HT1080 (cell line): Measurements from ENCODE around the gene CHMP5. TPM values are rescaled to one million over a fixed set of nuclear protein-coding genes. Genes with fewer than 3 reads are reported as not detected.

Experiments
- DNase-seq: peaks from one replicate; pipeline ENCODE4 v3.0.0-alpha.2; 2015; ENCODE audit warnings: low read depth
- total RNA-seq: library from RNA; depleted of rRNA; stranded (reverse); fragments of >200 nt; shearing (Covaris generic); gene quantifications from 2 replicates; pipeline ENCODE4 v1.2.3, GENCODE V29; 2014

Gene CHMP5
- total RNA-seq, 1 experiment from 2014 or later: 86.5 TPM

GRCh38 chr9:33273266-33273971 lies 8.6 kb downstream of the CHMP5 start:
- no peak for DNase-seq

GRCh38 chr9:33273972-33274328 lies 9.1 kb downstream of the CHMP5 start:
- peak; percentile 69 for DNase-seq

GRCh38 chr9:33277484-33277883 lies 12.6 kb downstream of the CHMP5 start:
- DNase-seq: no peak

GRCh38 chr9:33285502-33285901 lies 20.7 kb downstream of the CHMP5 start:
- DNase-seq: no peak

- DNase-seq: peak; percentile 54
These were observed 22.2 kb downstream of the CHMP5 start for GRCh38 chr9:33287087-33287490.

GRCh38 chr9:33288235-33288634 lies 23.4 kb downstream of the CHMP5 start:
- no peak for DNase-seq

GRCh38 chr9:33288828-33289483 lies 24.1 kb downstream of the CHMP5 start:
- no peak for DNase-seq

- no peak for DNase-seq
These were observed 24.6 kb downstream of the CHMP5 start for GRCh38 chr9:33289496-33289895.

- DNase-seq: no peak
These were observed 25.0 kb downstream of the CHMP5 start for GRCh38 chr9:33289936-33290246.

- peak; percentile 99 for DNase-seq
These were observed 25.6 kb downstream of the CHMP5 start, which contains the start of gene NFX1 for GRCh38 chr9:33290247-33291030. Gene NFX1, plus strand, starts transcription at chr9:33290516. Its CDS starts 57 bp downstream, at chr9:33290573.

GRCh38 chr9:33291031-33291397 lies 26.2 kb downstream of the CHMP5 start:
- DNase-seq: no peak

- DNase-seq: no peak
These were observed 27.1 kb downstream of the CHMP5 start for GRCh38 chr9:33291901-33292300.

GRCh38 chr9:33293782-33294181 lies 28.9 kb downstream of the CHMP5 start:
- DNase-seq: no peak

- no peak for DNase-seq
These were observed 30.0 kb downstream of the CHMP5 start for GRCh38 chr9:33294670-33295432.

- DNase-seq: no peak
These were observed 30.7 kb downstream of the CHMP5 start for GRCh38 chr9:33295571-33295970.

GRCh38 chr9:33297432-33297831 lies 32.6 kb downstream of the CHMP5 start:
- no peak for DNase-seq

- DNase-seq: no peak
These were observed 35.7 kb downstream of the CHMP5 start for GRCh38 chr9:33300546-33300945.

- DNase-seq: no peak
These were observed 39.5 kb downstream of the CHMP5 start for GRCh38 chr9:33304362-33304761.

GRCh38 chr9:33306037-33306436 lies 41.2 kb downstream of the CHMP5 start:
- DNase-seq: no peak

GRCh38 chr9:33307067-33307466 lies 42.2 kb downstream of the CHMP5 start:
- no peak for DNase-seq

- DNase-seq: no peak
These were observed 45.1 kb downstream of the CHMP5 start for GRCh38 chr9:33309903-33310302.

GRCh38 chr9:33310748-33311147 lies 45.9 kb downstream of the CHMP5 start:
- DNase-seq: no peak
